PC-9 (cell line): ENCODE data around the gene STARD13. TPM values are rescaled to one million over a fixed set of nuclear protein-coding genes. Genes with fewer than 3 reads are reported as not detected.

Source experiments
- BruUV-seq: library from RNA; stranded (reverse); fragments of 400-500 nt; replicated peaks from 2 replicates; lab custom pipeline; 2021; lab: Mats Ljungman, UMichigan
- CTCF ChIA-PET: fragments of 300-600 bp; sonication (Branson Sonifier 250); formaldehyde crosslinking; loops from one replicate; lab custom pipeline; 2022; ENCODE audit warnings: antibody characterized with exemption; lab: Charles Lee
- POLR2A ChIA-PET: fragments of 300-600 bp; sonication (Branson Sonifier 250); formaldehyde crosslinking; loops from one replicate; lab custom pipeline; 2022; ENCODE audit warnings: antibody characterized with exemption; ENCODE audit not compliant: unreplicated experiment; lab: Charles Lee
- DNase-seq, 2 experiments: peaks; one replicate each; pipeline versions ENCODE4 v3.0.0 to v3.0.0-alpha.2; 2015 to 2022; ENCODE audit warnings: mixed read lengths in 1 of 2
- H2AFZ ChIP-seq: fragments of 200-600 bp; sonication (generic); 2 replicates; pipeline ENCODE4 v1.8.1; 2017; ENCODE audit warnings: antibody characterized with exemption
- H3F3A ChIP-seq: fragments of 200-600 bp; sonication (generic); 2 replicates; pipeline ENCODE4 v1.8.1; 2017; ENCODE audit warnings: antibody characterized with exemption, mild to moderate bottlenecking, low read depth; ENCODE audit not compliant: insufficient read depth
- H3K27ac ChIP-seq: fragments of 200-600 bp; sonication (generic); 2 replicates; pipeline ENCODE4 v1.6.1; 2016; ENCODE audit warnings: mixed run types
- H3K27me3 ChIP-seq: fragments of 200-600 bp; sonication (generic); 2 replicates; pipeline ENCODE4 v1.6.1; 2016; ENCODE audit warnings: low read depth, mixed run types; ENCODE audit not compliant: insufficient read depth
- H3K36me3 ChIP-seq: fragments of 200-600 bp; sonication (generic); 2 replicates; pipeline ENCODE4 v1.6.1; 2016; ENCODE audit warnings: low read depth, mixed run types
- H3K4me1 ChIP-seq: fragments of 200-600 bp; sonication (generic); replicated peaks from 2 replicates; pipeline ENCODE4 v1.6.1; 2016; ENCODE audit warnings: mixed run types; ENCODE audit not compliant: insufficient read depth
- H3K4me2 ChIP-seq: fragments of 200-600 bp; sonication (generic); 2 replicates; pipeline ENCODE4 v1.6.1; 2017; ENCODE audit warnings: mixed run types
- H3K4me3 ChIP-seq: fragments of 200-600 bp; sonication (generic); 2 replicates; pipeline ENCODE4 v1.6.1; 2016; ENCODE audit warnings: mixed run types
- H3K79me2 ChIP-seq: fragments of 200-600 bp; sonication (generic); 2 replicates; pipeline ENCODE4 v1.6.1; 2017; ENCODE audit warnings: low read depth, mixed run types
- H3K9me2 ChIP-seq: fragments of 200-600 bp; sonication (generic); 2 replicates; pipeline ENCODE4 v1.8.1; 2017; ENCODE audit warnings: mild to moderate bottlenecking; ENCODE audit not compliant: insufficient read depth
- H3K9me3 ChIP-seq: fragments of 200-600 bp; sonication (generic); 2 replicates; pipeline ENCODE4 v1.8.1; 2016; ENCODE audit warnings: low read depth; ENCODE audit not compliant: insufficient read depth
- H4K20me1 ChIP-seq: fragments of 200-600 bp; sonication (generic); 2 replicates; pipeline ENCODE4 v1.8.1; 2017; ENCODE audit not compliant: insufficient read depth
- EZH2 ChIP-seq: fragments of 200-600 bp; sonication (generic); IDR thresholded peaks from 2 replicates; pipeline ENCODE4 v1.8.0; 2017; ENCODE audit warnings: antibody characterized with exemption, low read depth
- intact Hi-C: fragments of 100-400 bp; cut with micrococcal nuclease; formaldehyde crosslinking; loops from one replicate; pipeline ENCODE4 v1.10.0; 2022; ENCODE audit not compliant: unreplicated experiment
- total RNA-seq: library from RNA; stranded (reverse); gene quantifications from 2 replicates; pipeline ENCODE4 v1.2.3, GENCODE V29; 2021
- TF ChIP-seq, protein P1 (sequence below): fragments of 200-600 bp; sonication (generic); conservative IDR thresholded peaks from 2 replicates; pipeline ENCODE4 v1.6.1; 2017; ENCODE audit warnings: mixed run types, antibody characterized with exemption, mild to moderate bottlenecking, moderate library complexity

Gene STARD13
- total RNA-seq, 1 experiment from 2014 or later = 19.6 TPM

GRCh38 chr13:33326723-33327122, 41.2 kb upstream of the STARD13 start:
- no peak for DNase-seq
- CTCF ChIA-PET = no interaction called here
- H3K36me3 ChIP-seq = no peaks in the 10 kb centered on the region
- H3K4me1 ChIP-seq = no peaks in the 10 kb centered on the region
- TF ChIP-seq EZH2 = no peak
- TF ChIP-seq, protein P1, sequence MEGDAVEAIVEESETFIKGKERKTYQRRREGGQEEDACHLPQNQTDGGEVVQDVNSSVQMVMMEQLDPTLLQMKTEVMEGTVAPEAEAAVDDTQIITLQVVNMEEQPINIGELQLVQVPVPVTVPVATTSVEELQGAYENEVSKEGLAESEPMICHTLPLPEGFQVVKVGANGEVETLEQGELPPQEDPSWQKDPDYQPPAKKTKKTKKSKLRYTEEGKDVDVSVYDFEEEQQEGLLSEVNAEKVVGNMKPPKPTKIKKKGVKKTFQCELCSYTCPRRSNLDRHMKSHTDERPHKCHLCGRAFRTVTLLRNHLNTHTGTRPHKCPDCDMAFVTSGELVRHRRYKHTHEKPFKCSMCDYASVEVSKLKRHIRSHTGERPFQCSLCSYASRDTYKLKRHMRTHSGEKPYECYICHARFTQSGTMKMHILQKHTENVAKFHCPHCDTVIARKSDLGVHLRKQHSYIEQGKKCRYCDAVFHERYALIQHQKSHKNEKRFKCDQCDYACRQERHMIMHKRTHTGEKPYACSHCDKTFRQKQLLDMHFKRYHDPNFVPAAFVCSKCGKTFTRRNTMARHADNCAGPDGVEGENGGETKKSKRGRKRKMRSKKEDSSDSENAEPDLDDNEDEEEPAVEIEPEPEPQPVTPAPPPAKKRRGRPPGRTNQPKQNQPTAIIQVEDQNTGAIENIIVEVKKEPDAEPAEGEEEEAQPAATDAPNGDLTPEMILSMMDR = no peak
- no TSS peak for BruUV-seq
- no peaks in the 10 kb centered on the region for H3K27me3 ChIP-seq
- H3F3A ChIP-seq = no peaks in the 10 kb centered on the region
- H2AFZ ChIP-seq = no peak overlapping the region
- H3K4me3 ChIP-seq = no peak overlapping the region
- no peak overlapping the region for H3K27ac ChIP-seq
- intact Hi-C loops = no loop called here
- POLR2A ChIA-PET = no interaction called here
- H3K9me3 ChIP-seq = no peaks in the 10 kb centered on the region
- H3K4me2 ChIP-seq = no peak overlapping the region
- no peaks in the 10 kb centered on the region for H3K9me2 ChIP-seq
- H4K20me1 ChIP-seq = no peaks in the 10 kb centered on the region
- no peaks in the 10 kb centered on the region for H3K79me2 ChIP-seq

DNA sequence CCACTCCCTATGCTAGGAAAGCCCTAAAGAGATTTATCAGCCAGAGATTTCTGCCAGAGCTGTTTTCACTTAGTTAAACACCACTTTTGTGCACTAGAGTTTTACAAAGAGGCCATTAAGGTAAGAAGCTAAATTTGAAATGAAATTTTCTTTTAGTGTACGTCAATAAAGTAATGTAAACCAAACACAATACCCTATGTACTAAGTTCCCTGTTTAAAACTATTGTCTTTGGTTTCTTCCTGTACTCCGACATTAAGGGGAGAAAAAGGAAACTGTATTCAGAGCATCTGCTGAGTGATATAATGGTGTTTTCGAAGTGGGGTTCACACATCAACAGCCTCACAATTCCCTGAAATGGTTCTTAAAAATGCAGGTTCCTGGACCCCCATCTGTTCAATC, 40.7 kb upstream of the STARD13 start:
- no peak for DNase-seq
- H3F3A ChIP-seq = no peaks in the 10 kb centered on the region
- no peak overlapping the region for H2AFZ ChIP-seq
- H3K9me3 ChIP-seq = no peaks in the 10 kb centered on the region
- H3K27me3 ChIP-seq = no peaks in the 10 kb centered on the region
- no peaks in the 10 kb centered on the region for H3K4me1 ChIP-seq
- no peaks in the 10 kb centered on the region for H3K79me2 ChIP-seq
- no peak overlapping the region for H3K4me3 ChIP-seq
- no peak overlapping the region for H3K27ac ChIP-seq
- no TSS peak for BruUV-seq
- H3K36me3 ChIP-seq = no peaks in the 10 kb centered on the region
- ChIA-PET POLR2A (no interaction called here), CTCF (no interaction called here)
- H3K9me2 ChIP-seq = no peaks in the 10 kb centered on the region
- TF ChIP-seq, protein P1 = no peak
- TF ChIP-seq EZH2 = no peak
- intact Hi-C loops = no loop called here
- no peaks in the 10 kb centered on the region for H4K20me1 ChIP-seq
- H3K4me2 ChIP-seq = no peak overlapping the region

DNA sequence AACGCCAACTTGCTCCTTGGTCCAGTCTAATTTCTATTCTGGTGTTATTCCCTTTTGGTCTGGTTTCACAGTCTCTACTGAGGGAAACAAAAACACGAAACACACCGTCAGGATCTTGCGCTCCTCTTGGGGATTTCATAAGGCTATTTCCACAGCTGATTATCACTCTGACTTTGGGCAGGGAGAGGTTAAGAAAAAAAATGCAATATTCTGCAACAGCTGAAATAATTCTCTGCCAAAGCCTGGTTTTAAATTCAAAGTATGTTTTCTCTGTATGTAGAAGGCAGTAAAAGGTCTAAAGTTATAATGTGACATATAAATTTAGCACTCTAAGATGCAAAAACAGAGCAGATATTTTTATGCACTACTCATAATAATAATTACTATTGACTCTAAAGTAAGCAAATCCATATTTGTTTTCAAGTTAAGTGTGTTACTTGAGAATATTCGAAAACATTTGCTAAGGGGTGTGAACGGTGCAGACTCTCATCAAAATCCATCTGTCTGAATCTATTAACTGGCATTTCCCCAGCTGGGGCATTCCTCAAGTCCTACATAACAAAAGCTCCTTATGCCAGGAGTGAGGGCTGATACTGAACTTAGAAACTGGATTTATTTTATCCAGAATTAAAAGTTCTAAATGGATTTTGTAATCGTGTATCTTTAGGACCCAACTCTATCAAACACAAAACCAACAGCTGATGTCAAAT, 38.4 kb upstream of the STARD13 start:
- Histone ChIP-seq H3K9me3 (no peaks in the 10 kb centered on the region), H2AFZ (no peak overlapping the region)
- POLR2A ChIA-PET = interaction anchor here (0.6 to 0.7 kb wide), 2 partner anchors 38 to 908 kb away, joined by 3 to 4 read pairs; partner anchors contain the start of gene STARD13

More for the DNA sequence above, 38.4 kb upstream of the STARD13 start:
- no TSS peak for BruUV-seq
- Histone ChIP-seq H3K36me3 (no peaks in the 10 kb centered on the region), H3K9me2 (no peaks in the 10 kb centered on the region), H3K4me2 (no peak overlapping the region), H3K4me1 (no peaks in the 10 kb centered on the region), H3K27me3 (no peaks in the 10 kb centered on the region), H3F3A (no peaks in the 10 kb centered on the region), H4K20me1 (no peaks in the 10 kb centered on the region), H3K4me3 (no peak overlapping the region), H3K27ac (no peak overlapping the region), H3K79me2 (no peaks in the 10 kb centered on the region)
- CTCF ChIA-PET = no interaction called here
- no peak for DNase-seq
- intact Hi-C loops = no loop called here
- no peak for TF ChIP-seq EZH2
